PC-3 (cell line): ENCODE results near the gene PITHD1. TPM values are rescaled to one million over a fixed set of nuclear protein-coding genes. Genes with fewer than 3 reads are reported as not detected.
"Not testable (repeated sequence)": the region's sequence is repeated elsewhere in the genome, so short reads cannot be mapped to it uniquely, and the experiment has no call there.

ENCODE experiments used
- ATAC-seq: fragments of 200-7000 bp; cut with Tn5 transposase; 2 replicates; pipeline ENCODE4 v1.9.1; 2020; ENCODE audit warnings: mild to moderate bottlenecking, moderate library complexity
- BruUV-seq: library from RNA; stranded (reverse); fragments of 400-500 nt; replicated peaks from 2 replicates; lab custom pipeline; 2021; lab: Mats Ljungman, UMichigan
- CTCF ChIA-PET: fragments of 300-600 bp; sonication (Branson Sonifier 250); formaldehyde crosslinking; loops from one replicate; lab custom pipeline; 2022; ENCODE audit warnings: antibody characterized with exemption; lab: Charles Lee
- POLR2A ChIA-PET: fragments of 300-600 bp; sonication (Branson Sonifier 250); formaldehyde crosslinking; loops from one replicate; lab custom pipeline; 2022; ENCODE audit warnings: antibody characterized with exemption; ENCODE audit not compliant: unreplicated experiment; lab: Charles Lee
- DNase-seq: peaks from one replicate; pipeline ENCODE4 v3.0.0-alpha.2; 2015
- H2AFZ ChIP-seq: fragments of 300-600 bp; sonication (generic); 2 replicates; pipeline ENCODE4 v1.6.0; 2016; ENCODE audit warnings: antibody characterized with exemption, low read length
- H3F3A ChIP-seq: fragments of 300-600 bp; sonication (generic); one replicate; pipeline ENCODE4 v1.6.0; 2017; ENCODE audit warnings: antibody characterized with exemption, low read length, control low read depth, mild to moderate bottlenecking; ENCODE audit not compliant: unreplicated experiment
- H3K27ac ChIP-seq: fragments of 300-600 bp; sonication (generic); 2 replicates; pipeline ENCODE4 v1.5.1; 2016; ENCODE audit warnings: mild to moderate bottlenecking, low read length
- H3K27me3 ChIP-seq: fragments of 300-600 bp; sonication (generic); 2 replicates; pipeline ENCODE4 v1.6.1; 2016; ENCODE audit warnings: low read length, mixed read lengths
- H3K36me3 ChIP-seq: fragments of 300-600 bp; sonication (generic); 2 replicates; pipeline ENCODE4 v1.6.1; 2016; ENCODE audit warnings: low read depth, mixed run types, low read length, mixed read lengths
- H3K4me1 ChIP-seq: fragments of 300-600 bp; sonication (generic); 2 replicates; pipeline ENCODE4 v1.5.1; 2016; ENCODE audit warnings: low read length; ENCODE audit not compliant: insufficient read depth
- H3K4me2 ChIP-seq: fragments of 300-600 bp; sonication (generic); 2 replicates; pipeline ENCODE4 v1.6.0; 2016; ENCODE audit warnings: low read length
- H3K4me3 ChIP-seq: fragments of 300-600 bp; sonication (generic); 2 replicates; pipeline ENCODE4 v1.5.1; 2016; ENCODE audit warnings: mild to moderate bottlenecking, low read length, mixed read lengths
- H3K79me2 ChIP-seq: fragments of 300-600 bp; sonication (generic); 2 replicates; pipeline ENCODE4 v1.6.1; 2017; ENCODE audit warnings: low read length, mixed read lengths
- H3K9ac ChIP-seq: fragments of 300-600 bp; sonication (generic); 2 replicates; pipeline ENCODE4 v1.6.0; 2016; ENCODE audit warnings: mild to moderate bottlenecking, low read length
- H3K9me2 ChIP-seq: fragments of 300-600 bp; sonication (generic); replicated peaks from 2 replicates; pipeline ENCODE4 v1.6.1; 2016; ENCODE audit warnings: mixed run types, low read length, mixed read lengths
- H3K9me3 ChIP-seq: fragments of 300-600 bp; sonication (generic); 2 replicates; pipeline ENCODE4 v1.6.1; 2016; ENCODE audit warnings: low read length, mixed read lengths
- H4K20me1 ChIP-seq: fragments of 300-600 bp; sonication (generic); 2 replicates; pipeline ENCODE4 v1.6.1; 2016; ENCODE audit warnings: low read length, mixed read lengths
- EZH2 ChIP-seq: fragments of 300-600 bp; sonication (generic); IDR thresholded peaks from one replicate; pipeline ENCODE4 v1.6.1; 2017; ENCODE audit warnings: antibody characterized with exemption, mild to moderate bottlenecking, low read length; ENCODE audit not compliant: unreplicated experiment
- EZH2phosphoT487 ChIP-seq: fragments of 300-600 bp; sonication (generic); IDR thresholded peaks from 2 replicates; pipeline ENCODE4 v1.6.1; 2018; ENCODE audit warnings: mild to moderate bottlenecking, antibody characterized with exemption, low read length, borderline replicate concordance
- intact Hi-C: fragments of 100-400 bp; cut with micrococcal nuclease; formaldehyde crosslinking; loops from 2 replicates; pipeline ENCODE4 v1.9.0; 2023
- total RNA-seq: library from RNA; depleted of rRNA; stranded (reverse); fragments of >200 nt; gene quantifications from 2 replicates; pipeline ENCODE4 v1.2.3, GENCODE V29; 2014
- TF ChIP-seq, protein P1 (sequence below): fragments of 300-600 bp; sonication (generic); conservative IDR thresholded peaks from 2 replicates; pipeline ENCODE4 v1.5.1; 2017; ENCODE audit warnings: antibody characterized with exemption, low read depth, mild to moderate bottlenecking, low read length

PITHD1 gene
- total RNA-seq, 1 experiment from 2014 or later, result 107 TPM

DNA sequence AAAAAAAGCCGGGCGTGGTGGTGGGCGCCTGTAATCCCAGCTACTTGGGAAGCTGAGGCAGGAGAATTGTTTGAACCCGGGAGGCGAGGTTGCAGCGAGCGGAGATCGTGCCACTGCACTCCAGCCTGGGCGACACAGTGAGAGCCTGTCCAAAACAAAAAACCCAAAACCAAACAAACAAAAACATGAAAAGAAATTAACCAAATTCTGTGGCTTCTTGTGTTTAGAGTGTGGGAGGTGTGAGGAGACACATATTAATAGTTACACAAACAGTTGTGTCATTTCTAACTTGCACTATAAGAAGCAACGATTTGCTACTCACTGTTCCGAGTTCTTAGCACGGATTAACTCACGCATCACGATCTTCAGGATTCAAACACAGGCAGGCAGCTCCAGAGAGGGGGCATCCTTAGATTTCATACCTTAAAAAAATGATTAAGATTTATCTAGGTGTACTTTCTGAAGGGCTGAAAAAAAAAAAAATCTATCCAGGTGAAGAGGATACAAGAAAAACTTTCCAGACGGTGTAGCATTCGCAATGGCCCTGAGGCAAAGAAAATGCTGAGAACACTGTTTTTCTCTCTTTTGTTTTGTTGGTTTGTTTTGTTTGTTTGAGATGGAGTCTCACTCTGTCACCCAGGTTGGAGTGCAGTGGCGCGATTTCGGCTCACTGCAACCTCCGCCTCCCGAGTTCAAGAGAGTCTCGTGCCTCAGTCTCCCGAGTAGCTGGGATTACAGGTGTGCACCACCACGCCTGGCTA is 47.7 kb downstream of the PITHD1 start:
- Histone ChIP-seq H3F3A (no peaks in the 10 kb centered on the region), H3K27me3 (no peaks in the 10 kb centered on the region), H2AFZ (peak overlapping the region; percentile 93), H3K36me3 (no peaks in the 10 kb centered on the region), H3K4me3 (peak overlapping the region; percentile 85), H3K4me1 (peaks cover 18% of the 10 kb centered on the region), H3K9me3 (no peaks in the 10 kb centered on the region), H3K4me2 (peak overlapping the region; percentile 96), H3K79me2 (peaks cover 10% of the 10 kb centered on the region), H3K27ac (no peak overlapping the region), H3K9me2 (no peaks in the 10 kb centered on the region), H4K20me1 (no peaks in the 10 kb centered on the region), H3K9ac (peak overlapping the region; percentile 95)
- ATAC-seq, result peak; percentile 26; the same call in 1 of the 2 replicates
- TF ChIP-seq, protein P1, sequence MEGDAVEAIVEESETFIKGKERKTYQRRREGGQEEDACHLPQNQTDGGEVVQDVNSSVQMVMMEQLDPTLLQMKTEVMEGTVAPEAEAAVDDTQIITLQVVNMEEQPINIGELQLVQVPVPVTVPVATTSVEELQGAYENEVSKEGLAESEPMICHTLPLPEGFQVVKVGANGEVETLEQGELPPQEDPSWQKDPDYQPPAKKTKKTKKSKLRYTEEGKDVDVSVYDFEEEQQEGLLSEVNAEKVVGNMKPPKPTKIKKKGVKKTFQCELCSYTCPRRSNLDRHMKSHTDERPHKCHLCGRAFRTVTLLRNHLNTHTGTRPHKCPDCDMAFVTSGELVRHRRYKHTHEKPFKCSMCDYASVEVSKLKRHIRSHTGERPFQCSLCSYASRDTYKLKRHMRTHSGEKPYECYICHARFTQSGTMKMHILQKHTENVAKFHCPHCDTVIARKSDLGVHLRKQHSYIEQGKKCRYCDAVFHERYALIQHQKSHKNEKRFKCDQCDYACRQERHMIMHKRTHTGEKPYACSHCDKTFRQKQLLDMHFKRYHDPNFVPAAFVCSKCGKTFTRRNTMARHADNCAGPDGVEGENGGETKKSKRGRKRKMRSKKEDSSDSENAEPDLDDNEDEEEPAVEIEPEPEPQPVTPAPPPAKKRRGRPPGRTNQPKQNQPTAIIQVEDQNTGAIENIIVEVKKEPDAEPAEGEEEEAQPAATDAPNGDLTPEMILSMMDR, result no peak
- TF ChIP-seq EZH2phosphoT487 (no peak), EZH2 (no peak)
- intact Hi-C loops, result loop anchor here (5.0 kb wide), 1 partner anchor 41 kb away; the partner anchor contains the start of gene FUCA1
- TSS peak; percentile 99 for BruUV-seq
- CTCF ChIA-PET, result no interaction called here
- no peak for DNase-seq
- POLR2A ChIA-PET, result interaction anchor here (0.5 to 1.0 kb wide), 8 partner anchors 20 to 201 kb away, joined by 3 to 21 read pairs (median 8); partner anchors contain the start of gene PITHD1

DNA sequence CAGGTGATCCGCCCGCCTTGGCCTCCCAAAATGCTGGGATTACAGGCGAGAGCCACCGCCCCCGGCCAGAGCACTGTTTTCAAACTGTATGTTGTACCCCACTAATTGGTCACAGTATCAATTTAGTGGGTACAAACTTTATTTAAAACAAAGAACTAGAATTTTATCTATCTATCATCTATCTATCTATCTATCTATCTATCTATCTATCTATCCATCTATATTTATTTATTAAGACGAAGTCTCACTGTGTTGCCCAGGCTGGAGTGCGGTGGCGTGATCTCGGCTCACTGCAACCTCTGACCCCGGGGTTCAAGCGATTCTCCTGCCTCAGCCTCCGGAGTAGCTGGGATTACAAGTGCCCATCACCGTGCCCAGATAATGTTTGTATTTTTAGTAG is 48.4 kb downstream of the PITHD1 start:
- Histone ChIP-seq H3K79me2 (peaks cover 10% of the 10 kb centered on the region), H3K4me1 (peaks cover 18% of the 10 kb centered on the region)
- H3K9me3 ChIP-seq, BruUV-seq, ATAC-seq, CTCF ChIA-PET, H3K27ac ChIP-seq, H3F3A ChIP-seq, POLR2A ChIA-PET, H3K4me3 ChIP-seq, DNase-seq, H3K4me2 ChIP-seq, H3K9me2 ChIP-seq, H3K9ac ChIP-seq, H3K36me3 ChIP-seq, H3K27me3 ChIP-seq, H2AFZ ChIP-seq, H4K20me1 ChIP-seq: not testable (repeated sequence)
- intact Hi-C loops, result loop anchor here (5.0 kb wide), 1 partner anchor 41 kb away; the partner anchor contains the start of gene FUCA1

DNA sequence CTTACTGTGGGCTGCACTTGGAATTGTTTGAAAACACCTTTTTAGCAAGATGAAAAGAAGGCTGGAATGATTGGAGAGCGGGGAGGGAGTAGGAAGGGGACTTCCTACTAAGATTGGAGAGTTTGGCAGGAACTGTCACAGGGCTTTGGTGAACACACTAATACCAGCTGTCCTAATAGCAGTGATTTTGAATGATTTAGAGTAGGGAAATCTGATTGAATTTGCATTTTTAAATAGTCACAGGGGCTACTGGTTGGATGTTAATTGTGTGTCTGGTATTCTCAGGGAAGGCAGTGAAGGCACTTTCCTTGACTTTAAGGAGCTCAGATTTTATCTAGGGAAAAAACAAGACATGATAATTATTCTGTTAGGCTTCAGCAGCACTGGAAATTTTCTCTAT is 49.5 kb downstream of the PITHD1 start:
- ChIA-PET CTCF (no interaction called here), POLR2A (no interaction called here)
- intact Hi-C loops, result loop anchor here (5.0 kb wide), 1 partner anchor 40 kb away; the partner anchor contains the start of gene FUCA1
- ATAC-seq, result no peak
- H2AFZ ChIP-seq, result no peak overlapping the region
- no peaks in the 10 kb centered on the region for H3F3A ChIP-seq
- no peaks in the 10 kb centered on the region for H3K9me2 ChIP-seq
- H3K79me2 ChIP-seq, result peaks cover 10% of the 10 kb centered on the region
- BruUV-seq, result no TSS peak
- no peaks in the 10 kb centered on the region for H4K20me1 ChIP-seq
- no peak for TF ChIP-seq EZH2phosphoT487
- no peak for TF ChIP-seq EZH2
- TF ChIP-seq, protein P1, result no peak
- H3K27ac ChIP-seq, result no peak overlapping the region
- H3K4me1 ChIP-seq, result peaks cover 18% of the 10 kb centered on the region
- H3K36me3 ChIP-seq, result no peaks in the 10 kb centered on the region
- no peak overlapping the region for H3K9ac ChIP-seq
- DNase-seq, result no peak
- H3K4me3 ChIP-seq, result no peak overlapping the region
- H3K27me3 ChIP-seq, result no peaks in the 10 kb centered on the region
- H3K4me2 ChIP-seq, result no peak overlapping the region
- H3K9me3 ChIP-seq, result no peaks in the 10 kb centered on the region

DNA sequence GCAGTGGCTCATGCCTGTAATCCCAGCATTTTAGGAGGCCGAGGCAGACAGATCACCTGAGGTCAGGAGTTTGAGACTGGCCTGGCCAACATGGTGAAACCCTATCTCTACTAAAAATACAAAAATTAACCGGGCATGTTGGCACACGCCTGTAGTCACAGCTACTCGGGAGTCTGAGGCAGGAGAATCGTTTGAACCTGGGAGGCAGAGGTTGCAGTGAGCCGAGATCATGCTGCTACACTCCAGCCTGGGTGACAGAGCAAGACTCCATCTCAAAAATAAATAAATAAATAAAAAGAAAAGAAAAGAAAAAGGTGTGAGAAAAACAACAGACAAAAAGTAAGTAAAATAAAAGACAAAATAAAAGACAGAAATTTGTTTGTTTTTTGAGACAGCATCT is 55.9 kb downstream of the PITHD1 start:
- H3K79me2 ChIP-seq, H3K4me3 ChIP-seq, ATAC-seq, H3K9me3 ChIP-seq, H2AFZ ChIP-seq, H3K27ac ChIP-seq, H3F3A ChIP-seq, H3K36me3 ChIP-seq, DNase-seq, intact Hi-C loops, H3K9me2 ChIP-seq, BruUV-seq, H3K9ac ChIP-seq, POLR2A ChIA-PET, H3K27me3 ChIP-seq, CTCF ChIA-PET, H4K20me1 ChIP-seq, H3K4me2 ChIP-seq: not testable (repeated sequence)
- peaks cover 11% of the 10 kb centered on the region; the same call in 1 of the 2 replicates for H3K4me1 ChIP-seq
